Measurements from ENCODE around the gene RRP15.

The RRP15 gene

DNA sequence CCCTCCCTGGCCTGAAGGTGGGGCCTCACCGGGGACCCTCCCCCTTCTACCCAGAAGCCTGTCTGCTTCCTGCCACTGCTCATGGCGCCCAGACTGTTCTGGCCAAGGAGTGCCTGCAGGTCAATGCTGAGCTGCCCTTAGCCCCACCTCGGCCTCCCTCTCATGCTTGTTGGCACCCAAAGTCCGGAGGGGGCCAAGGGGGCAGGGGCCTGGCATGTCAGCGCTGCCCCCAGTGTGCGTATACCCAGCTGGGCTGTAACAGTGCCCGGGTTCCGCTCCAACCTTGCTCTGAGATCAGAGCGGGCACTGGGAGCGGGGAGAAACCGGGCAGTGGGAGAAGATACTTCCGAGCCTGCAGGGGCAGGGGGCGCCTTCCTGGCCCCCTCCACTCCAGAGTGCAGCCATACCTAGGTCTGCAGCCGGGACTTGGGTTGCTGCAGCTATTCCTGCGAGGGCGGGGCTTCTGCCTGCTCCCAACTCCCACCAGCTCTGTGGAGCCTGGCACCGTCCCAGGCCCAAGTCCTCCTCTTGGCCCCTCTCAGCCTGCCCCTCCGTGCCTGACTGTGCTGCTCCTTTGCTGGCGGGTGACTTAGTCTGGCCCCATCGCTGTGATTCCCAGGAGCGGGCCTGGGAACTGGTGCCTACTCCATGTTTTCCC is 38.6 kb downstream of the RRP15 start:
- no peak overlapping the region for H3K4me3 ChIP-seq (ENCODE audit: low read depth, low read length)
- TF ChIP-seq MYC (IDR thresholded peaks at IDR 0.05; ENCODE audit: low read depth, low read length) (no peak), POLR2A (IDR thresholded peaks at IDR 0.05; ENCODE audit: extremely low read depth, insufficient read length) (no peak)
- TF ChIP-seq, protein P1, sequence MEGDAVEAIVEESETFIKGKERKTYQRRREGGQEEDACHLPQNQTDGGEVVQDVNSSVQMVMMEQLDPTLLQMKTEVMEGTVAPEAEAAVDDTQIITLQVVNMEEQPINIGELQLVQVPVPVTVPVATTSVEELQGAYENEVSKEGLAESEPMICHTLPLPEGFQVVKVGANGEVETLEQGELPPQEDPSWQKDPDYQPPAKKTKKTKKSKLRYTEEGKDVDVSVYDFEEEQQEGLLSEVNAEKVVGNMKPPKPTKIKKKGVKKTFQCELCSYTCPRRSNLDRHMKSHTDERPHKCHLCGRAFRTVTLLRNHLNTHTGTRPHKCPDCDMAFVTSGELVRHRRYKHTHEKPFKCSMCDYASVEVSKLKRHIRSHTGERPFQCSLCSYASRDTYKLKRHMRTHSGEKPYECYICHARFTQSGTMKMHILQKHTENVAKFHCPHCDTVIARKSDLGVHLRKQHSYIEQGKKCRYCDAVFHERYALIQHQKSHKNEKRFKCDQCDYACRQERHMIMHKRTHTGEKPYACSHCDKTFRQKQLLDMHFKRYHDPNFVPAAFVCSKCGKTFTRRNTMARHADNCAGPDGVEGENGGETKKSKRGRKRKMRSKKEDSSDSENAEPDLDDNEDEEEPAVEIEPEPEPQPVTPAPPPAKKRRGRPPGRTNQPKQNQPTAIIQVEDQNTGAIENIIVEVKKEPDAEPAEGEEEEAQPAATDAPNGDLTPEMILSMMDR (IDR thresholded peaks at IDR 0.05; ENCODE audit: low read depth, low read length): no peak
- TF ChIP-seq, protein P2, sequence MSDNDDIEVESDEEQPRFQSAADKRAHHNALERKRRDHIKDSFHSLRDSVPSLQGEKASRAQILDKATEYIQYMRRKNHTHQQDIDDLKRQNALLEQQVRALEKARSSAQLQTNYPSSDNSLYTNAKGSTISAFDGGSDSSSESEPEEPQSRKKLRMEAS (IDR thresholded peaks at IDR 0.05; ENCODE audit: low read depth, low read length): no peak
- DNase-seq (ENCODE audit: low read depth): no peak

DNA sequence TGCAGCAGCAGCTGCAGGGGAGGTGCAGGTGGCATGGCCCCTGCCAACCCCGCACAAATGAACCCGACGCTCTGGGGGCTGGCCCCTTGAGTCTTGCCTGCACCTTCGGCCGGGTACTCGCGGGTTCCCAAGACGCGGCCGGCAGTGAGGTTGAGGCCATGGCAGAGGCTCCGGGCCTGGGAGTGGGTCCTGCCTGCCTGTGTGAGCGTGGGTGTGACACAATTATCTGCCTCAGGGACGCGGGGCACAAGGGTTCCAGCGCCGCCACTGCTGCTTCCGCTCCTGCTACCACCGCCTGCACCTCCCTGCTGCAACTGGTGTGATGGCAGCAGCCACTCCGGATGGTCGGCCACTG is 39.1 kb downstream of the RRP15 start:
- no peak overlapping the region for H3K4me3 ChIP-seq (ENCODE audit: low read depth, low read length)
- no peak for DNase-seq (ENCODE audit: low read depth)
- TF ChIP-seq, protein P2 (IDR thresholded peaks at IDR 0.05; ENCODE audit: low read depth, low read length): no peak
- no peak for TF ChIP-seq POLR2A (IDR thresholded peaks at IDR 0.05; ENCODE audit: extremely low read depth, insufficient read length)
- TF ChIP-seq, protein P1 (IDR thresholded peaks at IDR 0.05; ENCODE audit: low read depth, low read length): no peak
- no peak for TF ChIP-seq MYC (IDR thresholded peaks at IDR 0.05; ENCODE audit: low read depth, low read length)

DNA sequence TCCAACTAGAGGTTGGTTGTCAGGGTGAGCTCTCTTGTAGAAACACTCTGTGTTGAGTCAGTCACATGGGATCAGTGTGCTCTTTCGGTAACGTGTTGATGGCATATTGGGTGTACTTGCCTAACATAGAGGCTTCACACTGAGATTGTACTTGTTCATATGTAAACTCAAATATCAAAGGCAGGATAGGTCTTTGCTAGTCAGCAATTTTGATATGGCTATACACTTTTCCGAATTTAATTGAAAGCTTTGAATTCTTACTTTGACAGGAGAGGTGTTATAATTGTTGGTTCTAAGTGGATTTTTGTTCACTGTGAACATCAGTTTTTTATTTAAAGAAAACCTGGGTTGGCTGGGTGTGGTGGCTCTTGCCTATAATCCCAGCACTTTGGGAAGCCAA is 43.7 kb downstream of the RRP15 start:
- H3K4me3 ChIP-seq (ENCODE audit: low read depth, low read length): no peak overlapping the region
- TF ChIP-seq MYC (IDR thresholded peaks at IDR 0.05; ENCODE audit: low read depth, low read length): no peak
- TF ChIP-seq, protein P2 (IDR thresholded peaks at IDR 0.05; ENCODE audit: low read depth, low read length): no peak
- TF ChIP-seq POLR2A (IDR thresholded peaks at IDR 0.05; ENCODE audit: extremely low read depth, insufficient read length): no peak
- TF ChIP-seq, protein P1 (IDR thresholded peaks at IDR 0.05; ENCODE audit: low read depth, low read length): no peak

DNA sequence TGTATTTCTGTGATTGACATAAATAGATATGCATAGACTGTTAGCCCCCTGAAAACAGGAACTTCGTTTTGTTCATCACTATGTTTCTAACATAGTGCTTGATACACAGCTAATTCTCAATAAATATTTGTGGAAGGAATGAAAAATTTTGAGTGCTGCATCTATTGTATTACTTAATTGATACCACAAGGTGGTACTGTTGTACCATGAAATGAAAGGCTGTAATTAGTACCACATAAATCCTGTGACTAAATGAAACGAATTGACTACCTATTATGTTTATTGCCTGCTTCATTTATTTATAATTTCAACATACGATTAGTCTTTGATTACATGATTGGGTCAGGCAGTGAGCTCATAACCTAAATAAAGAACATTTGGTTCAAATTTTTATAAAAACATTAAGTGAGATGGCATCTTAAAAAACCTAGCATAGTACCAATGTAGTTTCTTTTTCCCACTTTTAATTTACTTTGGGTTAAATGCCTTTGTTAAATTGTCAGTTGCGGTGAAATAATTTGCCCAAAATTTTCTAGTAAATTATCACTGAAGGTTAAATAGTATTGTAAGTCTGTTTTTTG is 45.0 kb downstream of the RRP15 start:
- DNase-seq (ENCODE audit: low read depth): peak; percentile 45
- TF ChIP-seq, protein P1 (IDR thresholded peaks at IDR 0.05; ENCODE audit: low read depth, low read length): peak; percentile 15
- TF ChIP-seq POLR2A (IDR thresholded peaks at IDR 0.05; ENCODE audit: extremely low read depth, insufficient read length): no peak
- no peak overlapping the region for H3K4me3 ChIP-seq (ENCODE audit: low read depth, low read length)

More for the DNA sequence above, 43.7 kb downstream of the RRP15 start:
- no peak for DNase-seq (ENCODE audit: low read depth)

DNA sequence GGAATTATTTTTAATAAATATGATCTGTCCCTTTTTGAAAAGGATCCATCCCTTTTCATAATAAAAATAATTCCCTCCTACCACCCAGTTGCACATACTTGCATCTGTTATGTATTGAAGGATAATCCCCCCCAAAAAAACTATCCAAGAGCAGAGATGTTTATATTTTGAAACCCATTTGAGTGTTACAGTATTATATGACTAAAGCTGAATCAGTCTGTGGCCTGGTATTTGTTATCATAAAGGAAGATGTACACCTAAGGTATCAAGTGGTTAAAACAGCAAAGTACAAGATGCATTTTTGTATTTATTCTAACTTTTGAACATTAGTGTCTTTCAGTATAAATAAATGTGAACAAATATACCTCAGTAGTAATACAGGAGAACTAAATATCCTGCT is 47.3 kb downstream of the RRP15 start:
- H3K4me3 ChIP-seq (ENCODE audit: low read depth, low read length): no peak overlapping the region
- TF ChIP-seq, protein P2 (IDR thresholded peaks at IDR 0.05; ENCODE audit: low read depth, low read length): no peak
- no peak for TF ChIP-seq MYC (IDR thresholded peaks at IDR 0.05; ENCODE audit: low read depth, low read length)
- TF ChIP-seq, protein P1 (IDR thresholded peaks at IDR 0.05; ENCODE audit: low read depth, low read length): no peak
- no peak for TF ChIP-seq POLR2A (IDR thresholded peaks at IDR 0.05; ENCODE audit: extremely low read depth, insufficient read length)
- DNase-seq (ENCODE audit: low read depth): no peak

Data from NB4 (cell line).